ENCODE data around the gene PFKP.

DNA sequence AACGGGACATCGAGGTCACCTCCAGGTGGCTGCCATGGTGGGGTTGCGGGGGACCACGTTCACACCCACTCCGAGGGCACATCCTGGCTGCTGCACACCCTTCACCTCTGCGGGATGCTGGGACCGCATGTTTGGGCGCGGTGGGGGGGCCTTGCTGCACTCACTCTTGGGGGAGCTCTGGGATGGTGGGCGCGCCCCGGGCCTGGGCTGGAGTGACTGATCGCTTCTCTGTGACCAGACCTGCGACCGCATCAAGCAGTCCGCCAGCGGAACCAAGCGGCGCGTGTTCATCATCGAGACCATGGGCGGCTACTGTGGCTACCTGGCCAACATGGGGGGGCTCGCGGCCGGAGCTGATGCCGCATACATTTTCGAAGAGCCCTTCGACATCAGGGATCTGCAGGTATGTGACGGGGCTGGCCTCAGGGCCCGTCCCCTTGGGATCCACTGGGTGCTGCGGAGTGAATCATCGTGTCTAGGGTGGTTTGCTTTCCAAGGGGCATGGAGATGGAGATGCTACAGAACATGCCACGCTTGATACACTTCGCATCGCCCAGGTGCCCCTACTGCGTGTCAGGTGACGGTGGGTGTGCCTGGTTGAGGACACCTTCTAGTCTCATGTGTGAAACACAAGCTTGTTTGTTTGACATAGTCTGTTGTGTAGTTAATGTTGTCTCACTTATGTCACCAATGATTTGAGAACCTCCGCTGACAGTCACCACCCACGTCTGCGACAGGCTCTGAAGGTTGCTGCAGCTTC, 62.4 kb downstream of the PFKP start:
- TF ChIP-seq CTCF (IDR thresholded peaks at IDR 0.05; ENCODE audit: low read depth, low read length) (no peak), EZH2phosphoT487 (IDR thresholded peaks at IDR 0.05; ENCODE audit: low read depth) (no peak)

All from OCI-LY3 (cell line).